ENCODE data around the gene PRR23A.
"Not testable (repeated sequence)": the region's sequence is repeated elsewhere in the genome, so short reads cannot be mapped to it uniquely, and the experiment has no call there.

PRR23A gene

DNA sequence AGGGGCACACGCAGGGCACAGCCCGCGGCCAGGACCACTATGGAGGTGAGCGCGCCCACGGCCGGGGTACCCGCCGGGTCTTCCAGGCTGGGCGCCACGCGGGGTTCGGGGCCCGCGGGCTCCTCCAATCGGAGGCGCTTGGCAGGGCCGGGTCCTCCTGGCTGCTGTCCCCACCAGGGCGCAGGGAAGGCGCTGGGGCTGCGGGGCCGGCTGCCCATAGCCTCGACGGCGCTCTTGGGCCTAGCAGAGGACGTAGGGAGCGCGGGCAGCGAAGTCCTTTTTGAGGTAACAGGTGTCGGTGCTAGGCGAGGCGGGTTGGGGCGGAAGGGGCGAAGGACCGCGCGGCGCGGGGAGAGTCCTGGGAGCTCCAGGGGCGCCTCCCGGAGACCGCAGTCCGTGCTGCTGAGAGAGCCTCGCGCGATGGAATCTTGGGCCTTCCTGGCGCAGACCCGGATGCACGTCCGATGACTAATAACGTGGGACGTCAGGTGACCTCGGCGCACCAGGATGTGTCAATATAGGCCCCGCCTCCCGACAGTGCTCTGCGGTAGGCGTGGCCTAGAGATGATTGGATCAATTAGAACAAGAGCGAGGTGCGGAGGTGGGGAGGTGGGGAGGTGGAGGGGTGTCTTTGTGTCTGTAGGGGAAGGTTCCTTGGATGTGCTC, at the start of gene PRR23A:
Gene PRR23A (minus strand): TSS at position 218 of the 666 bp plus-strand sequence. CDS start 0 bp downstream, at position 218.
- no peak for DNase-seq
- intact Hi-C loops (cut with DNase I): no loop called here

DNA sequence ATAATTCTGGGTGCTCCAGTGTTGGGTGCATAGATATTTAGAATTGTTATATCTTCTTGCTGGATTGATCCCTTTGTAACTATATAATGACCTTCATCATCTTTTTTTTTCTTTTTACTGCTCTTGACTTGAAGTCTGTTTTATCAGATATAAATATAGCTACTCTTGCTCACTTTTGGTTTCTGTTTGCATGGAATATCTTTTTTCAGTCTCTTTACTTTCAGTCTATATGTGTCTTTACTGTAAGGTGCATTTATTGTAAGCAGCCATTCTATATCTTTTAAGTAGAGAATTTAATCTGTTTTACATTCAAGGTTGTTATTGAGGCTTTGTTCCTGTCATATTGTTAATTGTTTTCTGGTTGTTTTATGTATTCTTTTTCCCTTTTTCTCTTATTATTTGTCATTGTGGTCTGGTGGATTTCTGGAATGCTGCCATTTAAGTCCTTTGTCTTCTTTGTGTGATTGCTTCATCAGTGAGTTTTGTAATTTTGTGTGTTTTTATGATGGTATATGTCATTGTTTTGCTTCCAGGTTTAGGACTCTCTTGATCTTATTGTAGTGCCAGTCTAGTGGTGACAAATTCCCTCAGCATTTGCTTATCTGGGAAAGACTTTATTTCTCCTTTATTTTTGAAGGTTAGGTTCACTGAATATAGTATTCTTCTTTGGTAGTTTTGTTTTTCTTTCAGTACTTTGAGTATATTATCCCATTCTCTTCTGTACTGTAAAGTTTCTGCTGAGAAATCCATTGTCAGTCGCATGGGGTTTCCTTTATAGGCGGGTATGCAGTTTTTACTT, 46.9 kb upstream of the PRR23A start:
- no peak for DNase-seq
- intact Hi-C loops (cut with DNase I): no loop called here

DNA sequence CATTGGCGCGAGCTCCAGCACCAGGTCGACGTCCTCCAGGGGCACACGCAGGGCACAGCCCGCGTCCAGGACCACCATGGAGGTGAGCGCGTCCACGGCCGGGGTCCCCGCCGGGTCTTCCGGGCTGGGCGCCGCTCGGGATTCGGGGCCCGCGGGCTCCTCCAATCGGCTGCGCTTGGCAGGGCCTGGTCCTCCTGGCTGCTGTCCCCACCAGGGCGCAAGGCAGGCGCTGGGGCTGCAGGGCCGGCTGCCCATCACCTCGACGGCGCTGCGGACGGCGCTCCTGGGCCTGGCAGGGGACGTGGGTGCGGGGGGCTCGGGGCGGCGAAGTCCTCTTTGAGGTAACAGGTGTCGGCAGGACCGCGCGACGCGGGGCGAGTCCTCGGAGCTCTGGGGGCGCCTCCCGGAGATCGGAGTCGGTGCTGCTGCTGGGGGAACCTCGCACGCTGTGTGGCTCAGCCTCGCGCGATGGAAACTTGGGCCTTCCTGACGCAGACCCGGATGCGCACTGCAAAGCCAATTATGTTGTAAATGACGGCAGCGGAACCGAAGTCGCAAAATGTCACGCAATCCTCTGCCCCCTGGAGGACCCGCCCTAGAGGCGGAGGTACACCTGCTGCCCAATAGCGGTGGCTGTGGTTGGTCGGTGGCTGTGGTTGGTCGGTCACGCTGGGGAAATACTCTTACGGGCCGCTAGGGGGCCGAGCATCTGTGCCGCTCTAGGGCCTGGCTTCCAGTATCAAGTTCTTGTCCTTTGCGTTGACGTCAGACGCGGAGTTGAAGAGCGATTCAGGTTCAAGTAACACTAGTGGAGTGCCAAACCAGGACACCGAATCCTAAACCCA, 38.5 kb upstream of the PRR23A start, which contains the start of gene PRR23C:
Gene PRR23C (minus strand): TSS at position 527 of the 845 bp plus-strand sequence. CDS start 272 bp downstream, at position 255.
- intact Hi-C loops (cut with DNase I): loop anchor here (10.0 kb wide), 1 partner anchor 520 kb away; no protein-coding TSS in a partner anchor
- peak in 2 of 10 donors; percentile 71 to 77 for DNase-seq

DNA sequence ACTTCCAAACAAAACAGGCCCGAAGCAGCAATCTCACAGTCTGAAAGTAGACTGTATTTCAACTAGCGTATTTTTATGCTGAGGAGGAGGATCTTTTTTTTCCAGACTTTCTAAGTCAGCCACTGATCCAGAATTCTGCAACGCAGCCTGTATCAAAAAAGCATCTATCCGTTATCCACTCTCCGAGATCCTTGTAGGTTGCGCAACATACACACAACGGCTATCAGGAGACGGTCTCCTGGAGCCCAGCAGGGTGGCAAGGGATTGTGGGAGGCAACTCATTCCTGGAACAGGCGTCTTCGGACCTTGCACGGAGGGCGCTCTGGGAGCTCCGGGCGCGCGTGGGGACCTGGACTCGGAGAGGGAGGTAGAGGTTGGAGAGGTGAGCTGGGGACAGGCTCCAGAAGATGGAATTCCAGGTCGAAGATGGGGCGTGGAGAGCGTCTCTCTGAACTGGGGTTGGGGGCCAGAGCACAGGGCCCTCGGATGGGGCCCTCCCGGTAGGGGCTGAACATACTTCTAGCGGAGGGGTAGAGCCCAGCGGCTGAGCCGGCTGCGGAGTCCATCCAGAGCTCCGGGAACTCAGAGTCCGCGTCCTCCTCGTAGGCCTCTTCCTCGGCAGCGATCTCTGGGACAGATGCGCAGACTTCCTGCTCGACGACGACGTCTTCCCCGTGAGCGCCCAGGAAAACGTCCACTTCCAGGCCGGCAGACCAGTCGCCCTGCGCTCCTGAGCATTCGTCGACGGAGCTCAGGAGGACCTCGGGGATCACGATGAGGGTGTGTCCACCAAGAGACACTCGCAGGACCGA, 37.7 kb upstream of the PRR23A start:
- intact Hi-C loops (cut with DNase I): loop anchor here (10.0 kb wide), 1 partner anchor 519 kb away; no protein-coding TSS in a partner anchor
- peak in 2 of 10 donors; percentile 67 to 72 for DNase-seq

DNA sequence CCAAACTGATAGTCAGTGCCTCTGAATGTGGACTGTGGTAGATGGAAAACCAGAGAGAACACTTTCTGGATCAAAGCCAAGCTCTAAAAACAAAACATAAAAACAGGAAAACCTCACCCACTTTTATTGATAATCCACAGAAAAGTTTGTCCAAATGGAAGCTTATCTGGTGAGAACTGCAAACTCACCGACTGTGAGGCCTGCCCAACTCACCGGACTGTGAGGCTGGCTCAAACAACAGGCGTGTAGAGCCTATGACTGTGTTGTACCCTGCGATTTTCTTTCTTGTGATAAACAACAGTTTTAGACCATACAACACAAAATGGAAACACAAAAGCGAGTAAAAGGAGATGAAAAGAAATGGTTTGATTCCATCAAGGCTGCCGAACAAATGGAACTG, 31.4 kb upstream of the PRR23A start:
- intact Hi-C loops (cut with DNase I): no loop called here
- DNase-seq: no peak

DNA sequence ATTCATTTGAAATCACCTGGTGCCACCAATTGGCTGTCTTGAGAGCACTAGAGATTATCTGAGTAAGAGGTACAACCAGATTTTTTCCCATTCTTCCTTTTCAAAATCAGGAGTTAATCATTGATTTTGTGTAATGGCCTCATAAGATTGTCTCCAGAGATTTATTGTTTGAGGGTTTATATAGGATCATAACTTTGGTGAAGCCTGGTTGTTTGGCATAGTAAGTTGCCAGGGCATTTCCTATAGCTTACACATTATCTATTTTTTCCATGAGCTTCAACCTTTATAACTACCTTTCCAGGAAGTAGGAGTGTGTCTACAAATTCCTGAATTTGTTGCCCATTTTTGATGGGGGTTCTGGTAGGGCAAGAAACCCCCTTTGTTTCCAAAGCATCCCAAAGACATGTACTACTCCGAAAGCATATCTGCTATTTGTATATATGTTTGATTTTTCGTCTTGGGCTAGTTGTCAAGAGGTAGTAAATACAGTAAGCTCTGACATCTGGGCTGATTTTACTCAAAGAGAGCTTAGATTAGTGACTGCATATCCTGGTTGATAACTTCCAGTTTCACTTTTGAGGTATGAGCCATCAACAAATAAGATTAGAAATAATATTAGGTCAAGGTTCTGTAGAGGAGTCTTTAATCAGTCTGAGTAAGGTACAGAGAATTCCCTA, 26.4 kb upstream of the PRR23A start:
- intact Hi-C loops (cut with DNase I): no loop called here
- no peak for DNase-seq

DNA sequence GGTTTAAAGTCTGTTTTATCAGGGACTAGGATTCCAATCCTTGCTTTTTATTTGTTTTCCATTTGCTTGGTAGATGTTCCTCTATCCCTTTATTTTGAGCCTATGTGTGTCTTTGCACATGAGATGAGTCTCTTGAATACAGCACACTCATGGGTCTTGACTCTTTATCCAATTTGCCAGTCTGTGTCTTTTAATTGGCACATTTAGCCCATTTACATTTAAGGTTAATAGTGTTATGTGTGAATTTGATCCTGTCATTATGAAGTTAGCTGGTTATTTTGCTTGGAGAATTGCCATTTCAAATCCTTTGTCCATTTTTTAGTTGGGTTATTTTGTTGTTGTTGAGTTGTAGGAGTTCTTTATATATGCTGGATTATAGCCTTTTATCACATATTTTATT, 24.5 kb upstream of the PRR23A start:
- intact Hi-C loops (cut with DNase I); DNase-seq: not testable (repeated sequence)

DNA sequence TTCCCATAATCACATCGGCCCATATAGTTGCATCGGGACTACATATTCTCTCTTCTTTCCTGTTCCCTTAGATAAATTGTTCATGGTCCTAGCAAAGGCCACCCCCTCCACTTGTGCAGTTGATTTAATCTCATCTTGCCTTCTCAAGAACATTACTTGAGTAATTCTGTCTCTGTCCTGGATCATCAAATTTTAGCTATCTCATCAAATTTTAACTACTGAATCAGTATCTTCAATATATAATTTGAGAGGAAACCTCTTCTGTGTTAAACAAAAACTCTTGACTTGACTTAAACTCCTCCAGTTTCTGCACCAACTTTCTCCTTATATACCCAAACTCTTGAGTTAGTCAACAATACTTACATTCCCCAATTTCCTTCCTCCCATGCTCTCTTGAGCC, 18.9 kb upstream of the PRR23A start:
- no peak for DNase-seq
- intact Hi-C loops (cut with DNase I): no loop called here

DNA sequence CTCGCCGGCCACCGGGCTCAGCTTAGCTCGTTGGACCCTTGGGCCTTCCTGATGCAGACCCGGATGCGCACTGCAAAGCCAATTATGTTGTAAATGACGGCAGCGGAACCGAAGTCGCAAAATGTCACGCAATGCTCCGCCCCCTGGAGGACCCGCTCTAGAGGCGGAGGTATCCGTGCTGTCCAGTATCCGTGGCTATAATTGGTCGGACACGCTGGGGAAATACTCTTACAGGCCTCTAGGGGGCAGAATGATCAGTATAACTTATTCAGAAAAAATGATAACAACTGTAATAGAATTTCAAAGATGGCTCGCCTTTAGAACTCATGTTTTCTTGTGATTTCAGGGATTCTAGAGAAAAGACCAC, 14.8 kb upstream of the PRR23A start, which contains the start of gene PRR23B:
Gene PRR23B (minus strand): TSS at position 59 of the 367 bp plus-strand sequence. CDS start 265 bp downstream, outside the sequence.
- intact Hi-C loops (cut with DNase I): no loop called here

DNA sequence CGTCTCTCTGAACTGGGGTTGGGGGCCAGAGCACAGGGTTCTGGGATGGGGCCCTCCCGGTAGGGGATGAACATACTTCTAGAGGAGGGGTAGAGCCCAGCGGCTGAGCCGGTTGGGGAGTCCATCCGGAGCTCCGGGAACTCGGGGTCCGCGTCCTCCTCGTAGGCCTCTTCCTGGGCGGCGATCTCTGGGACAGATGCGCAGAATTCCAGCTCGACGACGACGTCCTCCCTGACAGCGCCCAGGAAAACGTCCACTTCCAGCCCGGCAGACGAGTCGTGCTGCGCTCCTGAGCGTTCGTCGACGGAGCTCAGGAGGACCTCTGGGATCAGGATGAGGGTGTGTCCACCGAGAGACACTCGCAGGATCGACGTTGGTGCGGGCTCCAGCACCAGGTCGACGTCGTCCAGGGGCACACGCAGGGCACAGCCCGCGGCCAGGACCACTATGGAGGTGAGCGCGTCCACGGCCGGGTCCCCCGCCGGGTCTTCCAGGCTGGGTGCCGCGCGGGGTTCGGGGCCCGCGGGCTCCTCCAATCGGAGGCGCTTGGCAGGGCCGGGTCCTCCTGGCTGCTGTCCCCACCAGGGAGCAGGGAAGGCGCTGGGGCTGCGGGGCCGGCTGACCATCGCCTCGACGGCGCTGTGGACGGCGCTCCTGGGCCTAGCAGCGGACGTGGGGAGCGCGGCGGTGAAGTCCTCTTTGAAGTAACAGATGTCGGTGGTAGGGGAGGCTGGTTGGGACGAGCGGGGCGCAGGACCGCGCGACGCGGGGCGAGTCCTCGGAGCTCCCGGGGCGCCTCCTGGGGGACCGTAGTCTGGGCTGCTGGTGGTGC, 14.2 kb upstream of the PRR23A start:
- peak in 2 of 10 donors; percentile 60 to 74 for DNase-seq

More for the DNA sequence above, 14.8 kb upstream of the PRR23A start, which contains the start of gene PRR23B:
- no peak for DNase-seq

DNA sequence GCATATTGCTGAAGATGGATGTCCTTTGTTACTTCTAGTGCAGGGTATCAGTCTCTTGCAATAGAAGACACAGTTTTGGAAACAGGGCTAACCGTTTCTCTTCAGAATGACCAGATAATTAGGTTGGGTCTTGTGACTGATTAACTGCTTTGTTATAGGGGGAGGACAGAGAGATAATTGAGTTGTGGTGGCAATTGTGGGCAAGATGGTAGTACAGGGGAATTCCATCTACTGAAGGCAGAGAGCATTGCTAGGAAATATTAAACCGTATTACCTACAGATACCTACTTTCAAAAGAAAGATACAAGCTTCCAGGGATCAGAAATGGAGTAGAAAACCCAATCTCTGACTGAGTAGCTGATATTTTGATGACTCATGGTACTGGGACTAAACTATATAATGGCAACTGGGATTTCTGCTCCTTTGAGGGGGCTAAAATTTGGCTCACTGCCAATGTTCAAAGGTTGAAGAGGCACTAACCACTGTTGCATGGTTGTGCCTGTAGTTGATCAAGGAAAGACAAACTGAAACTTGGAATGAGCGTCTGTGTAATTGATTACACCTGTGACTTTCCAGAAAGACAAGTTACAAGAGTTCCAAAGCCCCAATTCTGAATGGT, 10.5 kb upstream of the PRR23A start:
- intact Hi-C loops (cut with DNase I): no loop called here
- no peak for DNase-seq

More for the DNA sequence above, 14.2 kb upstream of the PRR23A start:
- intact Hi-C loops (cut with DNase I): no loop called here

DNA sequence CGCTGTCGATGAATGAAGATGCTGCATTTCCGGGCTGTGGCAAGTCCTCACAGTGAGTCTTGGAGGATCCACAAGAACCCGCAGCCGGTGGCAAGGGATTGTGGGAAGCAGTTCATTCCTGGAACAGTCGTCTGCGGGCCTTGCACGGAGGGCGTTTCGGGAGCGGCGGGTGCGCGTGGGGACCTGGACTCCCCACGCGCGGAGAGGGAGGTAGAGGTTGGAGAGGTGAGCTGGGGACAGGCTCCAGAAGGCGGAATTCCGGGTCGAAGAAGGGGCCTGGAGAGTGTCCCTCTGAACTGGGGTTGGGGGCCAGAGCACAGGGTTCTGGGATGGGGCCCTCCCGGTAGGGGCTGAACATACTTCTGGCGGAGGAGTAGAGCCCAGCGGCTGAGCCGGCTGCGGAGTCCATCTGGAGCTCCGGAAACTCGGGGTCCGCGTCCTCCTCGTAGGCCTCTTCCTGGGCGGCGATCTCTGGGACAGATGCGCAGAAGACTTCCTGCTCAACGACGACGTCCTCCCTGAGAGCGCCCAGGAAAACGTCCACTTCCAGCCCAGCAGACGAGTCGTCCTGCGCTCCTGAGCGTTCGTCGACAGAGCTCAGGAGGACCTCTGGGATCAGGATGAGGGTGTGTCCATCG, 593 bp downstream of the PRR23A start:
- intact Hi-C loops (cut with DNase I): no loop called here
- peak in 1 of 10 donors; percentile 56 for DNase-seq

DNA sequence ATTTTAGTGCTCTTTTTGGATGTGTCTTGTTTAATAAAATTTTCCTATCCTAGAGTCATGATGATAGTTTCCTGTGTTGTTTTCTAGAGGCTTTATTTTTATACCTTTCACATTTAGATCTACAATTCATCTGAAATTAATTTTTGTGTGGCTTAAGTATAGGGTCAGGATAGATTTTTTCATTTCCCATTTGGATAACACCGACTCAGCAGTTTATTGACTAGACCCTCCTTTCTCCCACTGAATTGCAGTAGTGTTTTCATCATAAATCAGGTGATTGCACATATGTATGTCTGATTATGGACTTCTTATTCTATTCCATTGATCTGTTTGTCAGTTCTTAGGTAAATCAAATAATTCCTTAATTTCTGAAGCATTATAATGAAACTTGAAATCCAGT, 10.4 kb downstream of the PRR23A start:
- DNase-seq: no peak
- intact Hi-C loops (cut with DNase I): no loop called here

DNA sequence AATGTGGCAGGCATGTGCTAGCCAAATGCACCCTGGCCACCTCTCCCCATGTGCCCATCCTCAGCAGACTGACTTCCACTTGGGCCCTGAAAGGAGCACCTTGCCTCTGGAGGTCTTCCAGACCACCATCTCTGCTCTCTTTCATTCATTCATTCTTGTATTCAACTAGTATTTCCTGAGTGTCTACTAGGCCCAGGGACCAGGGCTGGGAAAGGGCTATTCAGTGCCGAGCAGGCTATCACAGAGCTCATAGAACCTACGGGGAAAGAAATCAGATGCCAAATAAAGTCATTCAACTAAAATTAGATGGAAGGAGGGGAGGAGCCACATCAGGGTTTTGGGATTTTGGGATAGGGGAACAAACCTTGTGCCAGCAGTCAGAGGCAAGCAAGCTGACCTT, 18.9 kb downstream of the PRR23A start:
- no peak for DNase-seq
- intact Hi-C loops (cut with DNase I): no loop called here

DNA sequence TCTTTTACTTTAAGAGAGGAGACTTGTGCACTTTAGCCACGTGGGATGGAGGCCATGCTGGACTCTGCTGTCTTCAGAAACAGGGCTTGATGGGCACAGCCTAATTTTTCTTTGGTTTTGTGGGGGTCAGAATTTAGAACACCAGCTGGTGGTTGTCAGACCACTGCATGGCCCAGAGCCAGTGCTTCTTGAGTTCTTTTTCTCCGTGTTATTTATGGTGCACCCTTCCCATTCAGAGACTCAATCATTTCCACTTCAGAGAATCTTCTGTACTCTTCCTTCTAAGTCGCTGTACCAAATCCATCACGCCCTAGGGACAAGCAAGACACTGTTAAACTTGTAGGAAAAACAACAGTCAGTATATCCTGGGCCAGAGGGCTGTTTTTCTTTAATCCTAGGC, 20.1 kb downstream of the PRR23A start:
- DNase-seq: no peak
- intact Hi-C loops (cut with DNase I): no loop called here

DNA sequence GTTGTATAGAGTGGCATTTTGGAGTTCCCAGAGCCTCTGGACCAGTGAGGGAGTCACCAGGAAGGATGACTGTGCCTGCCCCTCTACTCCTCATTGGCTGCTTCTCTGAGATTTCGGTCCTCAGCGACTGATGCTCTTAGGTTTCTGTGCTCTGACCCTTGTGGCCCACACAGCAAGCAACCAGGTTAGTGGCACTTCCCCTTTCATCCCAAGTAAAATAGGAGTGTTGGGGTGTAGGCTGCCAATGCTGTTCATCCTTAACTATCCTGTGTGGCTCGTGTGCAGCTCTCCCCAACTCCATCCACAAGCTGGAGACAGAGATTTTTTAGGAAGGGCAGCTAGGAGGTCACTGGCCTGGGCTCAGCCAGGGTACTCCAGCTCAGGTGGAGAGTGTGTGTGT, 21.3 kb downstream of the PRR23A start:
- DNase-seq: no peak
- intact Hi-C loops (cut with DNase I): no loop called here

DNA sequence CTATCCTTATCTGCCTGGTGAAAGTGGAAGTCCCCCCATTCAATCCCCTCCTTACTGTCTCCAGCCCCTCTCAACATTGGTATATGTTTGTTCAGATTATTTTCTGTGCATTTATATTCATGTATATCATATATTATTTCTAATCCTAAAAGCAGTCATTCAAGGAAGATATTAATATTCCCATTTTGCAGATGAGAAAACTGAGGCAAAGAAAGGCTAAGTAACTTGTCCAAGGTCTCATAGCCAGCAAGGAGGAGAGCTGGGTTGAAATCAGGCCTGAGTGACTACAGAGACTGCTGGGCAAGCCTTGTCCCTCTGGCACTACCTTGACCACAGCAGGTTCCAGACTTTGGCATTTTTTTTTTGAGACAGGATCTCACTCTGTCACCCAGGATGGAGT, 30.0 kb downstream of the PRR23A start:
- intact Hi-C loops (cut with DNase I): no loop called here
- no peak for DNase-seq
